SK-N-SH treated with all-trans-retinoic acid at 6 μM for 48 hours (cell line): Measurements from ENCODE around the gene DIP2B.

Experiments used
- ESRRG ChIP-seq: fragments of 250-450 bp; sonication (Bioruptor Pico); IDR thresholded peaks from 2 replicates; pipeline ENCODE4 v1.6.1; 2021; ENCODE audit warnings: mild to moderate bottlenecking
- ISL1 ChIP-seq: fragments of 250-450 bp; sonication (Bioruptor Pico); IDR thresholded peaks from 2 replicates; pipeline ENCODE4 v2.1.2; 2022; ENCODE audit warnings: mild to moderate bottlenecking, moderate library complexity
- ZFP3 ChIP-seq: fragments of 250-450 bp; sonication (Bioruptor Pico); IDR thresholded peaks from 2 replicates; pipeline ENCODE4 v1.5.0; 2020; ENCODE audit warnings: mild to moderate bottlenecking, moderate library complexity
- TF ChIP-seq, protein P1 (sequence below): fragments of 250-450 bp; sonication (Bioruptor Pico); IDR thresholded peaks from 2 replicates; pipeline ENCODE4 v1.5.1; 2020; ENCODE audit warnings: low read depth, mild to moderate bottlenecking, moderate library complexity

DNA sequence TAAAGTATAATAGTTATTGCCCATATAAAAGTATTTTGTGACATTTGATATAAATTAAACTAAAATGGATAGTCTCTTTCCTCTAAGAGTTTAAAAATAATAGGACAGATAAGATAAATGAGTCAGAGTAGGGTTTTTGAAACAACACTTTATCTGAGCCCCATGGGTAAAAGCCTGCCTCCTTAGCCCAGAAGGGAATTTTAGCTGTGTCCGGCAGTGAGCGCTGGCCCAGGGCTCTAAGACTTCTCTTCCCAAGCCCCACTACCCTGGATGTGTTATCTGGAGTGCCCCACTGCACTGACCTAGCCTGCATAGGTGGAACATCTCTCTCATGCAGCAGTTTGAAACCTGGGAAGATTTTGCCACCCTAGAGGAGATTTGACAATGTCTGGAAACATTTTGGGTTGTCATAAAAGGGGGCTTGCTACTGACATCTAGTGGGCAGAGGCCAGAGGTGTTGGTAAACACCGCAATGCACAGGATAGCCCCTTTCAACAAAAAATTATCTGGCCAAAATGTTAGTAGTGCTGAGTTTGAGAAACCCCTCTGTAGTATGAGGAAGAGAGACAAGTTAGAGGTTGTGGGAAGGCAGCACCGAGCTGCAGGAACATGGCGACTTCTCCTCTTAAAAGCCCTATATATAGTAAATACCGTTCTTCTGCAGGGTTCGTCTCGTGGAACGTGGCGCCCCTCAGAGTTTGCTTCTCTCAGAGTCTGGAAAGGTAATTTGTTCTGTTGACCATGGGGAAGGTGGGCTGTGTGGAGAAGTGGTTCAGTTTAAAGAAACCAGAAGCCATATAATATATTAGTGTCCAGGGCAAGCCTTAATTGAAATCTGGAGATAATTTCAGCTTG lies 229.9 kb downstream of the DIP2B start:
- no peak for TF ChIP-seq ZFP3
- no peak for TF ChIP-seq ISL1
- no peak for TF ChIP-seq ESRRG (CRISPR knock-in tag)
- TF ChIP-seq, protein P1, sequence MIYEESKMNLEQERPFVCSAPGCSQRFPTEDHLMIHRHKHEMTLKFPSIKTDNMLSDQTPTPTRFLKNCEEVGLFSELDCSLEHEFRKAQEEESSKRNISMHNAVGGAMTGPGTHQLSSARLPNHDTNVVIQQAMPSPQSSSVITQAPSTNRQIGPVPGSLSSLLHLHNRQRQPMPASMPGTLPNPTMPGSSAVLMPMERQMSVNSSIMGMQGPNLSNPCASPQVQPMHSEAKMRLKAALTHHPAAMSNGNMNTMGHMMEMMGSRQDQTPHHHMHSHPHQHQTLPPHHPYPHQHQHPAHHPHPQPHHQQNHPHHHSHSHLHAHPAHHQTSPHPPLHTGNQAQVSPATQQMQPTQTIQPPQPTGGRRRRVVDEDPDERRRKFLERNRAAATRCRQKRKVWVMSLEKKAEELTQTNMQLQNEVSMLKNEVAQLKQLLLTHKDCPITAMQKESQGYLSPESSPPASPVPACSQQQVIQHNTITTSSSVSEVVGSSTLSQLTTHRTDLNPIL = no peak
